ENCODE measurements around the gene SLC35A4.

DNA sequence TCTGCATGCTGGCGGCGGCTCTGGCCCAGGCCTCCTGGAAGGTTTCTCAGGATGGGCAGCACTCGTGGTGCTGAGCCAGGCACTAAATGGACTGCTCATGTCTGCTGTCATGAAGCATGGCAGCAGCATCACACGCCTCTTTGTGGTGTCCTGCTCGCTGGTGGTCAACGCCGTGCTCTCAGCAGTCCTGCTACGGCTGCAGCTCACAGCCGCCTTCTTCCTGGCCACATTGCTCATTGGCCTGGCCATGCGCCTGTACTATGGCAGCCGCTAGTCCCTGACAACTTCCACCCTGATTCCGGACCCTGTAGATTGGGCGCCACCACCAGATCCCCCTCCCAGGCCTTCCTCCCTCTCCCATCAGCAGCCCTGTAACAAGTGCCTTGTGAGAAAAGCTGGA lies 3.2 kb downstream of the SLC35A4 start:
- TF ChIP-seq, protein P1, sequence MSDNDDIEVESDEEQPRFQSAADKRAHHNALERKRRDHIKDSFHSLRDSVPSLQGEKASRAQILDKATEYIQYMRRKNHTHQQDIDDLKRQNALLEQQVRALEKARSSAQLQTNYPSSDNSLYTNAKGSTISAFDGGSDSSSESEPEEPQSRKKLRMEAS (IDR thresholded peaks at IDR 0.05) = no peak
- no peak for TF ChIP-seq RAD21 (IDR thresholded peaks at IDR 0.05; ENCODE audit: low read depth)

Measured in Ishikawa (cell line).